Activated CD4-positive, alpha-beta T cell treated with anti-CD3 and anti-CD28 coated beads for 36 hours (primary cell): Measurements from ENCODE around the gene PSMG4. TPM values are rescaled to one million over a fixed set of nuclear protein-coding genes. Genes with fewer than 3 reads are reported as not detected.

ENCODE experiments used
- ATAC-seq: fragments of 200-7000 bp; cut with Tn5 transposase; one replicate; pipeline ENCODE4 v1.10.0; 2021; ENCODE audit warnings: mild to moderate bottlenecking, moderate library complexity
- CTCF ChIA-PET: fragments of 350-600 bp; sonication (Branson Sonifier 250); formaldehyde crosslinking; loops from one replicate; lab custom pipeline; 2021; ENCODE audit warnings: antibody characterized with exemption; lab: Charles Lee
- POLR2A ChIA-PET: fragments of 350-600 bp; sonication (Branson Sonifier 250); formaldehyde crosslinking; loops from one replicate; lab custom pipeline; 2021; ENCODE audit warnings: antibody characterized with exemption, inconsistent platforms; lab: Charles Lee
- DNase-seq: peaks from one replicate; pipeline ENCODE4 v3.0.0-alpha.2; 2020
- H3K27ac Mint-ChIP-seq: one replicate; pipeline ENCODE4 v1.8.0; 2021; ENCODE audit warnings: mixed read lengths
- H3K27me3 Mint-ChIP-seq: one replicate; pipeline ENCODE4 v1.8.0; 2021; ENCODE audit warnings: mixed read lengths
- H3K36me3 Mint-ChIP-seq: one replicate; pipeline ENCODE4 v1.8.0; 2021; ENCODE audit warnings: low read depth, mixed read lengths
- H3K4me1 Mint-ChIP-seq: one replicate; pipeline ENCODE4 v1.8.0; 2021; ENCODE audit warnings: mixed read lengths
- H3K4me3 Mint-ChIP-seq: one replicate; pipeline ENCODE4 v1.8.0; 2021; ENCODE audit warnings: mild to moderate bottlenecking, moderate library complexity, mixed read lengths
- H3K9me3 Mint-ChIP-seq: one replicate; pipeline ENCODE4 v1.8.0; 2021; ENCODE audit warnings: low read depth, mixed read lengths
- intact Hi-C, 2 experiments: fragments of 100-400 bp; cut with DNase I in 1 of 2; cut with micrococcal nuclease in 1 of 2; formaldehyde crosslinking; loops; one replicate each; pipeline versions ENCODE4 v1.14.2 to v1.15.1; 2022 to 2024; cut with DNase I, micrococcal nuclease
- total RNA-seq, 2 experiments: library from RNA; stranded (reverse); gene quantifications; one replicate each; pipeline ENCODE4 v1.2.3, GENCODE V29; 2021

PSMG4 gene
- total RNA-seq, 2 experiments from 2014 or later = 22.2 to 23.2 TPM

- no peak for ATAC-seq
- intact Hi-C loops = loop anchor here in 1 of 2 experiments (5.0 kb wide), 1 partner anchor 136 kb away; no protein-coding TSS in a partner anchor
- no peak for DNase-seq
- no peaks in the 10 kb centered on the region for H3K9me3 Mint-ChIP-seq
- ChIA-PET CTCF (interaction anchor here (0.6 to 1.7 kb wide), 4 partner anchors 9 to 499 kb away, joined by 3 to 5 read pairs (median 4); no protein-coding TSS in a partner anchor), POLR2A (interaction anchor here (0.6 kb wide), 1 partner anchor 13 kb away, joined by 6 read pairs; no protein-coding TSS in a partner anchor)
- H3K4me3 Mint-ChIP-seq = no peak overlapping the region
- peaks cover 18% of the 10 kb centered on the region for H3K4me1 Mint-ChIP-seq
- no peaks in the 10 kb centered on the region for H3K27me3 Mint-ChIP-seq
- no peak overlapping the region for H3K27ac Mint-ChIP-seq
- H3K36me3 Mint-ChIP-seq = peaks cover 6% of the 10 kb centered on the region
Observed at GRCh38 chr6:3276174-3277167, 17.7 kb downstream of the PSMG4 start.

- ChIA-PET POLR2A (interaction anchor here (0.6 kb wide), 1 partner anchor 12 kb away, joined by 6 read pairs; no protein-coding TSS in a partner anchor), CTCF (interaction anchor here (0.7 to 1.2 kb wide), 2 partner anchors 62 to 455 kb away, joined by 3 to 5 read pairs; no protein-coding TSS in a partner anchor)
- H3K27me3 Mint-ChIP-seq = no peaks in the 10 kb centered on the region
- no peaks in the 10 kb centered on the region for H3K36me3 Mint-ChIP-seq
- DNase-seq (no peak), ATAC-seq (no peak)
- intact Hi-C loops = loop anchor here in 1 of 2 experiments (5.0 kb wide), 1 partner anchor 135 kb away; no protein-coding TSS in a partner anchor
- peaks cover 18% of the 10 kb centered on the region for H3K4me1 Mint-ChIP-seq
- H3K4me3 Mint-ChIP-seq = no peak overlapping the region
- H3K27ac Mint-ChIP-seq = no peak overlapping the region
- no peaks in the 10 kb centered on the region for H3K9me3 Mint-ChIP-seq
Observed at GRCh38 chr6:3277251-3277650, 18.5 kb downstream of the PSMG4 start.

GRCh38 chr6:3277851-3278416 lies 19.2 kb downstream of the PSMG4 start:
- Mint-ChIP-seq H3K4me3 (no peak overlapping the region), H3K27me3 (no peaks in the 10 kb centered on the region), H3K4me1 (peaks cover 13% of the 10 kb centered on the region), H3K36me3 (no peaks in the 10 kb centered on the region), H3K9me3 (no peaks in the 10 kb centered on the region), H3K27ac (no peak overlapping the region)
- DNase-seq = no peak
- POLR2A ChIA-PET = no interaction called here
- no peak for ATAC-seq
- CTCF ChIA-PET = interaction anchor here (0.7 kb wide), 1 partner anchor 62 kb away, joined by 3 read pairs; no protein-coding TSS in a partner anchor
- intact Hi-C loops = loop anchor here in 1 of 2 experiments (5.0 kb wide), 1 partner anchor 134 kb away; no protein-coding TSS in a partner anchor

DNA sequence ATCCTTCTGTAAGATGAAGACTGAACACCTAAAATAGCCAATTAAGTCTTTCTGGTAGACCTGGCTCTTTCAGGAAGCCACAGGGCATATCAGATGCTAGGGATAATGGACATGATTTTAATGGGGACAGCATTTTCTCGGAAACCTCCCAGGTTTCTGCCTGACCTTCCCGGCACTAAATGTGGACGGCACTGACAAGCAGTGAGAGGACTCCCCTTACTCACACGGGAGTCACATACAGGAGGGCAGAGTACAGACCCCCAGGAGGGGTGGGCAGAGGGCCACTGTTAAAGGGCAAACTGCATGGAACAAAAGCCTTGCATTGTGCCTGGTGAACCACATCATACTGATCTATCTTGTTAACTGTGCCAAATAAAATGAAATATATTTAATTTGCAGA lies 19.9 kb downstream of the PSMG4 start:
- DNase-seq = no peak
- Mint-ChIP-seq H3K4me3 (no peak overlapping the region), H3K36me3 (no peaks in the 10 kb centered on the region), H3K27ac (no peak overlapping the region), H3K9me3 (no peaks in the 10 kb centered on the region), H3K27me3 (no peaks in the 10 kb centered on the region), H3K4me1 (peaks cover 8% of the 10 kb centered on the region)
- CTCF ChIA-PET = interaction anchor here (0.6 to 1.4 kb wide), 4 partner anchors 19 to 1936 kb away, joined by 3 read pairs; no protein-coding TSS in a partner anchor
- intact Hi-C loops = loop anchor here (1.0 to 5.0 kb wide), 3 partner anchors 134 to 454 kb away; partner anchors contain the start of gene SLC22A23 (in 2 of the 2)
- no peak for ATAC-seq
- POLR2A ChIA-PET = no interaction called here

DNA sequence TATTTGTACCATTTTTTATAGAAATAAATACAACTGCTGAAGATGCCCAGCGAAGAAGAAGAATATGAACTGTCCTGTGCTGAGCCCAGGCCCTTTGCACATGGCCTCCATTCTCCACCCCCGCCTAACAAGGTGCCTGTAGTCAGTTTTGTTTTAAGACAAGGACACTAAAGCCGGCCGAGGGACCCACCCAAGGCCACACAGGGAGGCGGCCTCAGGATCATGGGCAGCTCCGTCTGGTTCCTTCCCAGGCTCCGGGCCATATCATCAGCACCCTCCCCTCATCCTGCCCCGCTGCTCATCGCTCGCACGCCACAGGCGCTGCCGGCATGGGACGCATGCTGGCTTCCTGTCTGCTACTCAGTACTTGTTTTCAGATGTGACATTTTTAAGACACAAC lies 21.3 kb downstream of the PSMG4 start:
- POLR2A ChIA-PET = no interaction called here
- Mint-ChIP-seq H3K9me3 (no peaks in the 10 kb centered on the region), H3K4me1 (peaks cover 3% of the 10 kb centered on the region), H3K4me3 (no peak overlapping the region), H3K27me3 (no peaks in the 10 kb centered on the region), H3K27ac (no peak overlapping the region), H3K36me3 (no peaks in the 10 kb centered on the region)
- CTCF ChIA-PET = interaction anchor here (0.6 to 3.5 kb wide), 17 partner anchors 8 to 734 kb away, joined by 3 to 73 read pairs (median 3); no protein-coding TSS in a partner anchor
- ATAC-seq = no peak
- intact Hi-C loops = no loop called here
- DNase-seq = no peak

DNA sequence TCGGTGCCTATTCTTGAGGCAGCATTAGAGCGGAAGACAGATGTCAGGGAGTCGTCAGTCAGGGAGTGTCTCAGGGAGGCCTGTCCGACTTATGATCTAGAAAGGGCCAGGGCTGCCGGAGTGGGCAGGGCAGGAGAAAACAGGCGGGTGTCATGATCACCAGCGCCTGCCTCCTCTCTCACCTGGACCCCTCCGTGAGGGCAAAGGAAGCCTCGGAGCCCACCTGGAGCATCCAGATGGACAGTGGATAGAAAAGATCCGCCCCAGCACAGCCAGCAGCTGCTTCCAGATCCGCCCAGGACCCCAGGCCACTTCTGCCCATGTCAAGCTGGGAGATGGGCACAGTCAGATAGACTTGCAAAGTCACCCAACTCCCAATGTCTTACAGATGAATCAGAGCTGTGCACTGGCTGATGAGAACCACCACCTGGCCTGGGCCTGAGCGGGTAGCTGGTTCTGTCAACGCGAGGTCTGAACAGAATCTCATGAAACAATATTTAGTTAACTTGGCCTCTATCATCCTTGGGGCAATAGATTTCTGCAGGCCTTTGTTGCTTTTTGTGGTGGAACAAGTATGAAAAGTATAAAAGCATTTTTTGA lies 22.2 kb downstream of the PSMG4 start:
- no peaks in the 10 kb centered on the region for H3K9me3 Mint-ChIP-seq
- no peaks in the 10 kb centered on the region for H3K36me3 Mint-ChIP-seq
- ATAC-seq (no peak), DNase-seq (no peak)
- POLR2A ChIA-PET = no interaction called here
- no peak overlapping the region for H3K4me3 Mint-ChIP-seq
- CTCF ChIA-PET = interaction anchor here (1.2 to 3.5 kb wide), 2 partner anchors 9 to 450 kb away, joined by 6 to 73 read pairs; no protein-coding TSS in a partner anchor
- peaks cover 3% of the 10 kb centered on the region for H3K4me1 Mint-ChIP-seq
- intact Hi-C loops = no loop called here
- no peaks in the 10 kb centered on the region for H3K27me3 Mint-ChIP-seq
- H3K27ac Mint-ChIP-seq = no peak overlapping the region

DNA sequence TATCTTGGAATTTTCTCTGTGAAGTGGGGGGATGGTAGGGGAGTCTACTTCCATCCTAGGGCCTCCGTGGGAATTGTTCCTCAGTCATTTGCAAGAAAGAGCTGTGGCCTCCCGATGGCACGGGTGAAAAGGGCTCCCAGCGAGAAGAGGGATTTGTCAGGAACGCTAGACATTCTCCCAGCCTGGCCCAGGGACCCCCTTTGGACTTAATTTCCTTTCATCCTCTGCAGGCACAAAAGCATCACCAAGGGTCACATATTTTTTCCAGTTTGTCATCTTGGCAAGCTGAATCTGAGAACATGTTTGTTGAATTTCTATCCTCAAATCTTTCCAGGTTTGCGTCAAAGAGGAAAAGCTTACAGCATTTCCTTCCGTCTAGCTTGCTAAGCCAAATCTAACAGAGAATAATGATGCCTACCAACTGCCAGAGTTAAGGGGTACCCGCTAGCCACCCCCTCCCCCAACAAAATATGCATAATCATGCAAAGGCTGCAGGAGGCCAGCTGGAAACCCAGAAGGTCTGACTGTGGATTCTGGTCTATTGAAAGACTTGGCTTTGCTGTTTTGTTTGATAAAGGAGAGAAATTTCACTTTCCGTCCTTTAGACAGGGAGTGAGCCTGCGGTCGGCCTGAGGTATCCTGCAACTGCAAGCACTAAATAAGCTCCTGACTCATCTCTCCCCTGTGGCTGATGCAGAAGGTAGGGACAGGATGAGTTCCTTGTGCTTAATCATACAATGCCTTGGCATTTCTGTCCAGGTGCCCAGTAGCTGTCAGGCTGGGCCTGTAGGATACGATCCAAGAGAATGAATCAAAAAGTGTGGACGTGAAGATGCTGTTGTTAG lies 23.1 kb downstream of the PSMG4 start:
- ATAC-seq (no peak), DNase-seq (no peak)
- no peaks in the 10 kb centered on the region for H3K9me3 Mint-ChIP-seq
- no peaks in the 10 kb centered on the region for H3K27me3 Mint-ChIP-seq
- peaks cover 3% of the 10 kb centered on the region for H3K4me1 Mint-ChIP-seq
- ChIA-PET POLR2A (no interaction called here), CTCF (interaction anchor here (0.7 to 3.5 kb wide), 5 partner anchors 10 to 769 kb away, joined by 3 to 73 read pairs (median 4); no protein-coding TSS in a partner anchor)
- no peak overlapping the region for H3K27ac Mint-ChIP-seq
- intact Hi-C loops = no loop called here
- H3K4me3 Mint-ChIP-seq = no peak overlapping the region
- no peaks in the 10 kb centered on the region for H3K36me3 Mint-ChIP-seq

- DNase-seq = no peak
- ChIA-PET CTCF (interaction anchor here (1.0 to 3.5 kb wide), 2 partner anchors 448 to 768 kb away, joined by 4 to 73 read pairs; no protein-coding TSS in a partner anchor), POLR2A (no interaction called here)
- H3K36me3 Mint-ChIP-seq = no peaks in the 10 kb centered on the region
- intact Hi-C loops = no loop called here
- no peak for ATAC-seq
- H3K4me3 Mint-ChIP-seq = no peak overlapping the region
- peaks cover 3% of the 10 kb centered on the region for H3K4me1 Mint-ChIP-seq
- no peaks in the 10 kb centered on the region for H3K9me3 Mint-ChIP-seq
- H3K27me3 Mint-ChIP-seq = no peaks in the 10 kb centered on the region
- no peak overlapping the region for H3K27ac Mint-ChIP-seq
Observed at GRCh38 chr6:3282476-3283236, 23.9 kb downstream of the PSMG4 start.

DNA sequence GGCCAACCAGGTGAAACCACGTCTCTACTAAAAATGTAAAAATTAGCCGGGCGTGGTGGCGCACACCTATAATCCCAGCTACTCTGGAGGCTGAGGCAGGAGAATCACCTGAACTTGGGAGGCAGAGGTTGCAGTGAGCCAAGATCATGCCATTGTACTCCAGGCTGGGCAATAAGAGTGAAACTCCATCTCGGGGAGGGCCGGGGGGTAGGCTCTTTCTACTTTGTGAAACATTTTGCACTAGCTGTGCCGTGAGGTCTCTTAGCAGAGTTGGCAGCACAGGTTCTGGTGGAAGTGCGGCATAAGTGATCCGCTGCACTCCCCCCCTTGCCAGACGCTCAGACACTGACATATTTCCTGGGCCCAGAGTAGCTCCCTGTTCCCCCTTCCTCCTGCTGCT lies 24.5 kb downstream of the PSMG4 start:
- ChIA-PET POLR2A (no interaction called here), CTCF (interaction anchor here (0.6 to 1.9 kb wide), 3 partner anchors 11 to 448 kb away, joined by 3 to 7 read pairs (median 4); no protein-coding TSS in a partner anchor)
- Mint-ChIP-seq H3K36me3 (no peaks in the 10 kb centered on the region), H3K9me3 (no peaks in the 10 kb centered on the region), H3K27ac (no peak overlapping the region), H3K4me3 (no peak overlapping the region), H3K27me3 (no peaks in the 10 kb centered on the region), H3K4me1 (peaks cover 3% of the 10 kb centered on the region)
- intact Hi-C loops = no loop called here
- DNase-seq = no peak
- ATAC-seq = no peak
